ENCODE data around the gene TTC36. TPM values are rescaled to one million over a fixed set of nuclear protein-coding genes. Genes with fewer than 3 reads are reported as not detected.

Gene TTC36
- total RNA-seq, 1 donor from 2014 or later, result 1.1 TPM

DNA sequence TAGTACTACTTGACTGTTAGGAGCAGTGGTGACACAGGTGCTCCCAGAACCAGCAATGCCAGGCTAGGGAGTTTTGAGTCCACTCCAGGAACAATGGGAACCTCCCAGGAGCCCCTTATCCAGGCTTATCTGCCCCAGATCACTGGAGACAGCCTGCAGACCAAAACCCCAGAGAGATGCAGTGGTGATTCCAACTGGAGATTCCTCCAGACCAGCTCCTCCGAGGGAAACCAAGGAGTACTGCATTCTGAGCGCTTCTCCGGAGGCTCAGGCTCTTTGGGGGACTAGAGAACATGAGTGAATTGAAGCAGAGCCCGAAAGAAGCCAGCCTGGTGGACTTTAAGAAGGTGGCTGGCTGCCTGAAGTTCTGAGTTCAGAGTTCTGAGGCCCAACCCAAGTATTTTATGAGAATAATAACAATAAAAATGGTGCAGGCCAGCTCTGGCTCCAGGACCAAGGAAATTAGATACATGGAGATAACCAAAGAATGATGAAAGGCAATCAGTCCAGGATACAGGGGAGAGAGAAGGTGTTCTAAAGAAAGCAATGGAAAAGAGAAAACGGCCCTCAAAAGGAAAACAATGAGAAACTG is 2.4 kb downstream of the TTC36 start:
- no peaks in the 10 kb centered on the region for H3K27me3 Mint-ChIP-seq (ENCODE audit: low read depth)
- H3K36me3 Mint-ChIP-seq, result peaks cover 2% of the 10 kb centered on the region
- peaks cover 24% of the 10 kb centered on the region for H3K4me1 Mint-ChIP-seq
- no peaks in the 10 kb centered on the region for H3K9me3 Mint-ChIP-seq
- H3K4me3 Mint-ChIP-seq, result peak overlapping the region; percentile 93
- TF ChIP-seq CTCF (IDR thresholded peaks at IDR 0.05; ENCODE audit: unreplicated experiment), result no peak
- no peak for DNase-seq (ENCODE audit: low spot score in 2 of 2, unreplicated experiment in 2 of 2)
- H3K27ac Mint-ChIP-seq, result peak overlapping the region; percentile 81

GRCh38 chr11:118530180-118530682 is 3.0 kb downstream of the TTC36 start:
- H3K27ac Mint-ChIP-seq, result peak overlapping the region; percentile 81
- H3K4me1 Mint-ChIP-seq, result peaks cover 24% of the 10 kb centered on the region
- peaks cover 6% of the 10 kb centered on the region for H3K36me3 Mint-ChIP-seq

GRCh38 chr11:118530683-118531596 is 3.7 kb downstream of the TTC36 start, which contains the start of gene TMEM25:
TMEM25 (plus strand) TSS chr11:118531192; CDS start chr11:118531802, 610 bp downstream.
- Mint-ChIP-seq H3K27ac (peak within 1 kb of the TSS; percentile 94), H3K9me3 (no peaks in the 10 kb centered on the region), H3K4me1 (peaks cover 24% of the 10 kb centered on the region), H3K36me3 (peaks cover 8% of the 10 kb centered on the region), H3K4me3 (peak within 1 kb of the TSS; percentile 93), H3K27me3 (ENCODE audit: low read depth) (no peaks in the 10 kb centered on the region)
- TF ChIP-seq CTCF (IDR thresholded peaks at IDR 0.05; ENCODE audit: unreplicated experiment), result no peak
- DNase-seq (ENCODE audit: low spot score in 2 of 2, unreplicated experiment in 2 of 2), result peak; percentile 59 to 77

More at GRCh38 chr11:118530180-118530682, 3.0 kb downstream of the TTC36 start:
- H3K4me3 Mint-ChIP-seq, result peak overlapping the region; percentile 93
- no peaks in the 10 kb centered on the region for H3K27me3 Mint-ChIP-seq (ENCODE audit: low read depth)
- TF ChIP-seq CTCF (IDR thresholded peaks at IDR 0.05; ENCODE audit: unreplicated experiment), result no peak
- no peak for DNase-seq (ENCODE audit: low spot score in 2 of 2, unreplicated experiment in 2 of 2)
- no peaks in the 10 kb centered on the region for H3K9me3 Mint-ChIP-seq

DNA sequence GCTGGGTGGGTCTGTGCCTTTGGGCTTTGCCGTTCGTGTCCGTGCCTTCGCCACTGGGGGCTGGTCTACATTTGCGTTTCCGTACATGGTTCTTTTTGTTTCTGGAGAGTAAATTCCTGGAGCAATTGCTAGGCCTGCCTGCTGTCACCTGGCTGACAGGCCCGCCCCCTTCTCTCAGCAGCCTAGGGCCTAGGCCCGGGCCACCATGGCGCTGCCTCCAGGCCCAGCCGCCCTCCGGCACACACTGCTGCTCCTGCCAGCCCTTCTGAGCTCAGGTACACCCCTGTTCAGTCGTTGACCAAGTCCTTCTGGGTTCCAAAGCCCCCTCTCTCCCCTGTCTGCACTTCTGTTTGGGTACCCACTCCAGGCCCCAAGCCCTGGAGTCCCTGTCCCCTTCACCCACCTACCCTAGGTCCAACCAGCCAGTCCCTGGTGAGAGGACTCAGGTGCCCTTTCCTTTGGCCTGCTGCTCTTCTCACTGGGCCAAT is 4.4 kb downstream of the TTC36 start:
- TF ChIP-seq CTCF (IDR thresholded peaks at IDR 0.05; ENCODE audit: unreplicated experiment), result no peak
- no peak for DNase-seq (ENCODE audit: low spot score in 2 of 2, unreplicated experiment in 2 of 2)
- Mint-ChIP-seq H3K9me3 (no peaks in the 10 kb centered on the region), H3K4me1 (peaks cover 24% of the 10 kb centered on the region), H3K27ac (peak overlapping the region; percentile 94), H3K27me3 (ENCODE audit: low read depth) (no peaks in the 10 kb centered on the region), H3K36me3 (peaks cover 6% of the 10 kb centered on the region), H3K4me3 (peak overlapping the region; percentile 93)

DNA sequence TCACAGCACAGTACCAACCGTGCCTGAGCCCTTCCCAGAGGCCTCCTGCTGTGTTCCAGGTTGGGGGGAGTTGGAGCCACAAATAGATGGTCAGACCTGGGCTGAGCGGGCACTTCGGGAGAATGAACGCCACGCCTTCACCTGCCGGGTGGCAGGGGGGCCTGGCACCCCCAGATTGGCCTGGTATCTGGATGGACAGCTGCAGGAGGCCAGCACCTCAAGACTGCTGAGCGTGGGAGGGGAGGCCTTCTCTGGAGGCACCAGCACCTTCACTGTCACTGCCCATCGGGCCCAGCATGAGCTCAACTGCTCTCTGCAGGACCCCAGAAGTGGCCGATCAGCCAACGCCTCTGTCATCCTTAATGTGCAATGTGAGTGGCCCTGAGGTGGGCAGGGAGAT is 4.8 kb downstream of the TTC36 start:
- no peak for DNase-seq (ENCODE audit: low spot score in 2 of 2, unreplicated experiment in 2 of 2)
- peak overlapping the region; percentile 93 for H3K4me3 Mint-ChIP-seq
- peak overlapping the region; percentile 94 for H3K27ac Mint-ChIP-seq
- TF ChIP-seq CTCF (IDR thresholded peaks at IDR 0.05; ENCODE audit: unreplicated experiment), result no peak
- H3K27me3 Mint-ChIP-seq (ENCODE audit: low read depth), result no peaks in the 10 kb centered on the region
- H3K36me3 Mint-ChIP-seq, result peaks cover 6% of the 10 kb centered on the region
- H3K4me1 Mint-ChIP-seq, result peaks cover 24% of the 10 kb centered on the region
- no peaks in the 10 kb centered on the region for H3K9me3 Mint-ChIP-seq

All from mesothelial cell of epicardium (in vitro differentiated cells).